ENCODE measurements around the gene SOX5. TPM values are rescaled to one million over a fixed set of nuclear protein-coding genes. Genes with fewer than 3 reads are reported as not detected.

SOX5 gene
- total and polyA plus RNA-seq, 2 of the 8 experiments (the other 6 are each of a cell fraction or from before 2014, with no cell fraction given): 2.2 to 2.6 TPM

- no peak for TF ChIP-seq CHD7 (IDR thresholded peaks at IDR 0.05; ENCODE audit: insufficient replicate concordance, low read length)
- TF ChIP-seq NRF1 (IDR thresholded peaks at IDR 0.05; ENCODE audit: low read depth, low read length): no peak
- TF ChIP-seq CEBPB (IDR thresholded peaks at IDR 0.05; ENCODE audit: low read depth, low read length): no peak
Observed at GRCh38 chr12:23906329-23906728, 43.1 kb downstream of the SOX5 start (continued).
